LNCAP (cell line): ENCODE results near the gene BRIP1.

ENCODE experiments used
- CTCF ChIP-seq: fragments of 450-650 bp; IDR thresholded peaks from 2 replicates; pipeline ENCODE4 v1.5.1; 2017; ENCODE audit warnings: mild to moderate bottlenecking

The BRIP1 gene

GRCh38 chr17:61849674-61850073 lies 13.7 kb downstream of the BRIP1 start:
- no peak for TF ChIP-seq CTCF

- no peak for TF ChIP-seq CTCF
Measured at GRCh38 chr17:61848896-61849295, 14.4 kb downstream of the BRIP1 start.

- TF ChIP-seq CTCF: no peak
Measured at GRCh38 chr17:61848247-61848646, 15.1 kb downstream of the BRIP1 start.

GRCh38 chr17:61847659-61848058 lies 15.7 kb downstream of the BRIP1 start:
- no peak for TF ChIP-seq CTCF

- no peak for TF ChIP-seq CTCF
Measured at GRCh38 chr17:61846761-61847375, 16.5 kb downstream of the BRIP1 start.

- TF ChIP-seq CTCF: no peak
Measured at GRCh38 chr17:61846088-61846487, 17.2 kb downstream of the BRIP1 start.

GRCh38 chr17:61843435-61843834 lies 19.9 kb downstream of the BRIP1 start:
- no peak for TF ChIP-seq CTCF

- TF ChIP-seq CTCF: no peak
Measured at GRCh38 chr17:61842899-61843298, 20.4 kb downstream of the BRIP1 start.
